NCI-H82 treated with DMSO at 0.1 percent for 48 hours (cell line): ENCODE results near the gene CLCA4.

ENCODE experiments used
- DNase-seq: peaks from one replicate; lab custom pipeline; 2025; ENCODE audit not compliant: unreplicated experiment; lab: John Stamatoyannopoulos, UW

CLCA4 gene

GRCh38 chr1:86616871-86617270 lies 70.0 kb downstream of the CLCA4 start:
- DNase-seq: no peak

GRCh38 chr1:86618358-86618757 lies 71.5 kb downstream of the CLCA4 start:
- DNase-seq: no peak

GRCh38 chr1:86619313-86619712 lies 72.4 kb downstream of the CLCA4 start:
- DNase-seq: no peak

- DNase-seq: no peak
Measured at GRCh38 chr1:86621286-86621685, 74.4 kb downstream of the CLCA4 start.
